Fibroblast of lung (primary cell): Measurements from ENCODE around the gene PALLD. TPM values are rescaled to one million over a fixed set of nuclear protein-coding genes. Genes with fewer than 3 reads are reported as not detected.
A peak's percentile ranks its signal among the peaks of the same experiment; 100 is the strongest.

Experiments
- DNase-seq, 2 donors: peaks; one replicate each; pipeline versions ENCODE4 v3.0.0 to v3.0.0-alpha.2; 2010; ENCODE audit warnings: low read depth in 2 of 2
- H2AFZ ChIP-seq: 2 replicates; pipeline ENCODE4 v1.5.1; 2012; ENCODE audit warnings: low read length, control low read depth, inconsistent platforms
- H3K27ac ChIP-seq: 2 replicates; pipeline ENCODE4 v1.5.1; 2011; ENCODE audit warnings: low read length, control low read depth; ENCODE audit not compliant: insufficient read depth
- H3K27me3 ChIP-seq: 2 replicates; pipeline ENCODE4 v1.5.1; 2011; ENCODE audit warnings: mild to moderate bottlenecking, low read length; ENCODE audit not compliant: control insufficient read depth, insufficient read depth
- H3K36me3 ChIP-seq: 2 replicates; pipeline ENCODE4 v1.5.1; 2011; ENCODE audit warnings: low read length; ENCODE audit not compliant: control insufficient read depth, insufficient read depth
- H3K4me1 ChIP-seq: 2 replicates; pipeline ENCODE4 v1.5.1; 2011; ENCODE audit warnings: low read length; ENCODE audit not compliant: control insufficient read depth, insufficient read depth; ENCODE audit errors: extremely low read depth
- H3K4me2 ChIP-seq: 2 replicates; pipeline ENCODE4 v1.5.1; 2011; ENCODE audit warnings: low read length, control low read depth; ENCODE audit not compliant: insufficient read depth; ENCODE audit errors: extremely low read depth
- H3K4me3 ChIP-seq, 4 experiments: fragments of 200-600 bp in 1 of 4; sonication (generic) in 1 of 4; replicated peaks in 1 of 4; 2 replicates each; pipeline ENCODE4 v1.5.1; 2011 to 2016; ENCODE audit warnings: low read length in 4 of 4, low read depth in 3 of 4, mild to moderate bottlenecking in 3 of 4, control low read depth in 2 of 4, inconsistent platforms in 1 of 4, mixed read lengths in 1 of 4; ENCODE audit not compliant: insufficient read depth in 1 of 4; ENCODE audit errors: control extremely low read depth in 1 of 4
- H3K79me2 ChIP-seq: 2 replicates; pipeline ENCODE4 v1.5.1; 2012; ENCODE audit warnings: mild to moderate bottlenecking, low read length, inconsistent platforms; ENCODE audit not compliant: control insufficient read depth, insufficient read depth
- H3K9ac ChIP-seq: 2 replicates; pipeline ENCODE4 v1.5.1; 2011; ENCODE audit warnings: mild to moderate bottlenecking, low read length, control low read depth; ENCODE audit not compliant: insufficient read depth
- H3K9me3 ChIP-seq: 2 replicates; pipeline ENCODE4 v1.5.1; 2012; ENCODE audit warnings: low read depth, low read length; ENCODE audit not compliant: control insufficient read depth, insufficient read depth
- H4K20me1 ChIP-seq: 2 replicates; pipeline ENCODE4 v1.5.1; 2011; ENCODE audit warnings: low read length; ENCODE audit not compliant: control insufficient read depth, insufficient read depth; ENCODE audit errors: extremely low read depth
- EZH2 ChIP-seq: IDR thresholded peaks from 2 replicates; pipeline ENCODE4 v1.5.1; 2012; ENCODE audit warnings: low read length, control low read depth, mild to moderate bottlenecking; ENCODE audit errors: missing control alignments
- polyA plus RNA-seq, 2 donors: library from polyadenylated mRNA; depleted of rRNA in 1 of 2; stranded (reverse) in 1 of 2; unstranded in 1 of 2; fragments of >200 nt; gene quantifications; 2 replicates each; pipeline ENCODE4 v1.2.1, GENCODE V29; 2011 to 2012; ENCODE audit warnings: missing spikeins in 1 of 2
- total RNA-seq: library from RNA; depleted of rRNA; stranded (reverse); fragments of >200 nt; gene quantifications from 2 replicates; pipeline ENCODE4 v1.2.1, GENCODE V29; 2014
- TF ChIP-seq, protein P1 (sequence below), 2 donors: IDR thresholded peaks in 1 of 2; conservative IDR thresholded peaks in 1 of 2; 1 replicate in 1 of 2; 2 replicates in 1 of 2; pipeline ENCODE4 v1.5.1; 2011 to 2012; ENCODE audit warnings: low read length in 2 of 2, control low read depth in 1 of 2, inconsistent platforms in 1 of 2, low read depth in 1 of 2, mild to moderate bottlenecking in 1 of 2

Gene PALLD
- total and polyA plus RNA-seq, 2 donors (not counting 1 experiment from before 2014, with no cell fraction given): 200 to 205 TPM

DNA sequence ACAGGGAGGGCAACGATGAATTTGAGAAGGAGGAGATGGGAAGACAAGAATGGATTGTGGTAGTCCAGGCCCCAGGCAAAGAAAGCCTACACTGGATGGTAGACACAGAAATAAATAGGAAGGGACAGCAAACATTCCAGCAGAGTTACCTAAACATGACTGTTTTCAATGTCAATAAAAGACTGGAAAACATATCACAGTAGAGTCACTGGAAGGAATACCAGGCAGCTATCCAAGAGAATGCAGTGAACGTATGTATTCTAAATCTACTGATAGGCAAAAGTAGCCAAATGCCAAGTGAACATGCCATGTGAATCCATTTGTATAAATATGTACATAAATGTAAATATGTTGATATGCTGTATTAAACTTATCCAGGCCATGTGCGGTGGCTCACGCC lies 183.0 kb downstream of the PALLD start:
- TF ChIP-seq, protein P1, sequence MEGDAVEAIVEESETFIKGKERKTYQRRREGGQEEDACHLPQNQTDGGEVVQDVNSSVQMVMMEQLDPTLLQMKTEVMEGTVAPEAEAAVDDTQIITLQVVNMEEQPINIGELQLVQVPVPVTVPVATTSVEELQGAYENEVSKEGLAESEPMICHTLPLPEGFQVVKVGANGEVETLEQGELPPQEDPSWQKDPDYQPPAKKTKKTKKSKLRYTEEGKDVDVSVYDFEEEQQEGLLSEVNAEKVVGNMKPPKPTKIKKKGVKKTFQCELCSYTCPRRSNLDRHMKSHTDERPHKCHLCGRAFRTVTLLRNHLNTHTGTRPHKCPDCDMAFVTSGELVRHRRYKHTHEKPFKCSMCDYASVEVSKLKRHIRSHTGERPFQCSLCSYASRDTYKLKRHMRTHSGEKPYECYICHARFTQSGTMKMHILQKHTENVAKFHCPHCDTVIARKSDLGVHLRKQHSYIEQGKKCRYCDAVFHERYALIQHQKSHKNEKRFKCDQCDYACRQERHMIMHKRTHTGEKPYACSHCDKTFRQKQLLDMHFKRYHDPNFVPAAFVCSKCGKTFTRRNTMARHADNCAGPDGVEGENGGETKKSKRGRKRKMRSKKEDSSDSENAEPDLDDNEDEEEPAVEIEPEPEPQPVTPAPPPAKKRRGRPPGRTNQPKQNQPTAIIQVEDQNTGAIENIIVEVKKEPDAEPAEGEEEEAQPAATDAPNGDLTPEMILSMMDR (conservative IDR thresholded peaks at IDR 0.05 in 1 of 2, IDR thresholded peaks at IDR 0.05 in 1 of 2; ENCODE audit: low read depth in 1 of 2, low read length in 2 of 2): no peak
- TF ChIP-seq EZH2: no peak
- H3K9ac ChIP-seq: no peak overlapping the region
- H4K20me1 ChIP-seq: no peaks in the 10 kb centered on the region
- DNase-seq: no peak
- H3K9me3 ChIP-seq: no peaks in the 10 kb centered on the region
- H3K27ac ChIP-seq: no peak overlapping the region
- no peaks in the 10 kb centered on the region for H3K36me3 ChIP-seq
- no peak overlapping the region for H3K4me2 ChIP-seq
- H3K27me3 ChIP-seq: no peaks in the 10 kb centered on the region
- peaks cover 4% of the 10 kb centered on the region for H3K4me1 ChIP-seq
- no peaks in the 10 kb centered on the region for H3K79me2 ChIP-seq
- no peak overlapping the region for H2AFZ ChIP-seq
- no peak overlapping the region for H3K4me3 ChIP-seq

DNA sequence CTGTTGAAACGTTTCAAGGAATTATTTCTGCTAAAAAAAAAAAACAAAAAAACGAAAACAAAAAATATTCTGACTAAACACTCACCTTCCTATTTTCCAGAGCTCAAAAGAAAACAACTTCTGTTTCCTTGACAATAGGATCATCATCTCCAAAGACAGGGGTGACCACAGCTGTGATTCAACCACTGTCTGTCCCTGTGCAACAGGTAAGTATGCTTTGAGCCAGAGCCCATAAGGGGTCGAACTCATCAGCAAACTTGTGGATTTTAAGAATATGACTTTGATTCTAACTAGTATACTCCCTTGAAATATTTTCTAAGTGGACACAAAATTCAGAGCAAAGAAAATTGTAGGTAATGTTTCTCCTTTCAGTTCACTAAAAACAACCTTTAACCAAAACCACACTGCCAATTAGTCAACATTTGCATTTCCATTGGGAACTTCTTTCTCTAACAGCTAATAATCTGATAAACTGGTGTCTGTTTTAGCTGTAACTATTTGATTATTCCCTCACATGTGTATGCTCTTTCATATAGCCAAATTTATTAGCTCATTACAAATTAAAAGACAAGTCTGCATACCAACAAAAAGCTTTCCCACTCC lies 186.1 kb downstream of the PALLD start:
- no peaks in the 10 kb centered on the region for H3K36me3 ChIP-seq
- no peak overlapping the region for H3K4me3 ChIP-seq
- H4K20me1 ChIP-seq: no peaks in the 10 kb centered on the region
- H3K4me1 ChIP-seq: no peaks in the 10 kb centered on the region
- no peak overlapping the region for H3K4me2 ChIP-seq
- no peak for DNase-seq
- H3K27me3 ChIP-seq: no peaks in the 10 kb centered on the region
- no peak overlapping the region for H3K9ac ChIP-seq
- H2AFZ ChIP-seq: no peak overlapping the region
- H3K27ac ChIP-seq: no peak overlapping the region
- no peaks in the 10 kb centered on the region for H3K79me2 ChIP-seq
- TF ChIP-seq, protein P1 (conservative IDR thresholded peaks at IDR 0.05 in 1 of 2, IDR thresholded peaks at IDR 0.05 in 1 of 2; ENCODE audit: low read depth in 1 of 2, low read length in 2 of 2): no peak
- TF ChIP-seq EZH2: no peak
- no peaks in the 10 kb centered on the region for H3K9me3 ChIP-seq

DNA sequence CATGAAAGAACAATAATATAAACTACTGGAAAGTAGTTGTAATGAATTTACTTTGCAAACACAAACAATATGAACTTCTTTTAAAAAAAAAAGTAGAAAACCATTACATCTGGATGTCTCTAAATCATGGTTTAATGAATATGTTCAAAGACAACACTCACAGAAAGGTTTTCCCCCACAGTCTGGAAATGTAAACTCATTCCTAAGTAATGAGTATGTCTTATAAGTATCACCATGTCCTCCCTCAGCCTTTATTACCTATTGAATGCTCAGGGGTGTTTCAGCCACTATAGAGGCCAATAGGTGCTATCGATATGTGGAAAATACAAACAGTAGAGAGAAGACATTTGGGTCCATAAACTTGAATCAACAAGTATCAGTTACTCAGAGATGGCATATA lies 186.7 kb downstream of the PALLD start:
- Histone ChIP-seq H3K36me3 (no peaks in the 10 kb centered on the region), H3K27me3 (no peaks in the 10 kb centered on the region), H3K4me1 (no peaks in the 10 kb centered on the region), H3K9me3 (no peaks in the 10 kb centered on the region), H3K27ac (no peak overlapping the region), H3K9ac (no peak overlapping the region), H3K79me2 (no peaks in the 10 kb centered on the region), H4K20me1 (no peaks in the 10 kb centered on the region), H3K4me3 (no peak overlapping the region), H3K4me2 (no peak overlapping the region), H2AFZ (no peak overlapping the region)
- peak in 1 of 2 donors; percentile 72 for DNase-seq
- TF ChIP-seq, protein P1 (conservative IDR thresholded peaks at IDR 0.05 in 1 of 2, IDR thresholded peaks at IDR 0.05 in 1 of 2; ENCODE audit: low read depth in 1 of 2, low read length in 2 of 2): no peak
- TF ChIP-seq EZH2: no peak
